Measurements from ENCODE around the gene JPH3. TPM values are rescaled to one million over a fixed set of nuclear protein-coding genes. Genes with fewer than 3 reads are reported as not detected.

The JPH3 gene
- total RNA-seq, 1 experiment from 2014 or later = 1.4 TPM

DNA sequence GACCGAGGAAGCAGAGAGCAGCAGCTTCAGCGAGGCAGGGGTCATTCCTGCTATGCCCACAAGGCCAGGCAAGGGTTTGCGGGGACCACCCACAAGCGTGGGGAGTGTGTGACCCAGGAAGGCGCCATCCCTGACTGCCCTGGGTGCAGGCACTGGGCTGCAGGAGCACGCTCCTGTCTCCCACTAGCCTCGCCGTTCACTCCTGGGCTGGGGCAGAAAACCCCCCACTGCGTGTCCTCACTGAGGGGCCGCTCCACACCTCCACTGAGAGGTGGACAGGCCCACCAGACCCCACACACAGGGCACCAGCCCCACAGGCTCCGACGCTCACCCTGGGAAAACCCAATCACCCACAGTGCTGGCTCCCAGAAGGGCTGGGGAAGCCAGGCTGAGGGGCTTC lies 107.4 kb downstream of the JPH3 start:
- Histone ChIP-seq H3K9me3 (ENCODE audit: low read depth, low read length, poor library complexity, severe bottlenecking) (no peaks in the 10 kb centered on the region), H3K36me3 (ENCODE audit: insufficient read depth, low read length, poor library complexity, severe bottlenecking) (peaks cover 12% of the 10 kb centered on the region), H3K4me3 (ENCODE audit: low read depth, low read length, poor library complexity, severe bottlenecking) (no peak overlapping the region), H3K4me1 (ENCODE audit: insufficient read depth, low read length, poor library complexity, severe bottlenecking) (no peaks in the 10 kb centered on the region), H3K27me3 (replicated peaks; ENCODE audit: insufficient read depth, low read depth, low read length, poor library complexity) (no peaks in the 10 kb centered on the region), H3K27ac (ENCODE audit: low read depth, low read length, poor library complexity, severe bottlenecking) (no peak overlapping the region)
- DNase-seq (ENCODE audit: low spot score) = no peak
- BruUV-seq (replicated peaks) = no TSS peak
- ChIA-PET CTCF (no interaction called here), POLR2A (ENCODE audit: low non-redundant PET) (no interaction called here)
- intact Hi-C loops (cut with micrococcal nuclease; ENCODE audit: unreplicated experiment) = no loop called here
- TF ChIP-seq EZH2 (IDR thresholded peaks at IDR 0.05; ENCODE audit: borderline replicate concordance, low read depth, low read length, poor library complexity, severe bottlenecking) = no peak

DNA sequence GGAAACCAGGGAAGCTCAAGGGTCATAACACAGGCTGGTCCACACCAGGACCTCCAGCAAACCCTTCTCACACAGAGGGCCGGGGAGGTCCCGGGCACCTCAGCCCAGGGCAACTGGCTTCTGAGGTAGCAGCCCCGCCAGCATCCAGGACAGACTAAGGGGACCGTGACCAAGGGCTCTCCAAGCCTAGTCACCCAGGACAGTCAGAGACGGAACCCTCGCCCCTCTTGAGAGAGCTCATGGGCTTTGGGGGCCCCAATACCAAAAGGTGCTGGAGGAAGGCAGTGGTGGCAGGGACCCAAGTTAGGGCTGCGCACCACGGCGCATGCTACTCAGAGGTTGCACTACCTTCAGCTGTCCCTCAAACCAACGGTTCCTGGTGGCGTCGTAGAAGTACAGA lies 108.6 kb downstream of the JPH3 start:
- no peaks in the 10 kb centered on the region for H3K27me3 ChIP-seq (replicated peaks; ENCODE audit: insufficient read depth, low read depth, low read length, poor library complexity)
- H3K9me3 ChIP-seq (ENCODE audit: low read depth, low read length, poor library complexity, severe bottlenecking) = no peaks in the 10 kb centered on the region
- no peak overlapping the region for H3K27ac ChIP-seq (ENCODE audit: low read depth, low read length, poor library complexity, severe bottlenecking)
- DNase-seq (ENCODE audit: low spot score) = no peak
- peaks cover 12% of the 10 kb centered on the region for H3K36me3 ChIP-seq (ENCODE audit: insufficient read depth, low read length, poor library complexity, severe bottlenecking)
- no TSS peak for BruUV-seq (replicated peaks)
- no peak for TF ChIP-seq EZH2 (IDR thresholded peaks at IDR 0.05; ENCODE audit: borderline replicate concordance, low read depth, low read length, poor library complexity, severe bottlenecking)
- TF ChIP-seq, protein P1, sequence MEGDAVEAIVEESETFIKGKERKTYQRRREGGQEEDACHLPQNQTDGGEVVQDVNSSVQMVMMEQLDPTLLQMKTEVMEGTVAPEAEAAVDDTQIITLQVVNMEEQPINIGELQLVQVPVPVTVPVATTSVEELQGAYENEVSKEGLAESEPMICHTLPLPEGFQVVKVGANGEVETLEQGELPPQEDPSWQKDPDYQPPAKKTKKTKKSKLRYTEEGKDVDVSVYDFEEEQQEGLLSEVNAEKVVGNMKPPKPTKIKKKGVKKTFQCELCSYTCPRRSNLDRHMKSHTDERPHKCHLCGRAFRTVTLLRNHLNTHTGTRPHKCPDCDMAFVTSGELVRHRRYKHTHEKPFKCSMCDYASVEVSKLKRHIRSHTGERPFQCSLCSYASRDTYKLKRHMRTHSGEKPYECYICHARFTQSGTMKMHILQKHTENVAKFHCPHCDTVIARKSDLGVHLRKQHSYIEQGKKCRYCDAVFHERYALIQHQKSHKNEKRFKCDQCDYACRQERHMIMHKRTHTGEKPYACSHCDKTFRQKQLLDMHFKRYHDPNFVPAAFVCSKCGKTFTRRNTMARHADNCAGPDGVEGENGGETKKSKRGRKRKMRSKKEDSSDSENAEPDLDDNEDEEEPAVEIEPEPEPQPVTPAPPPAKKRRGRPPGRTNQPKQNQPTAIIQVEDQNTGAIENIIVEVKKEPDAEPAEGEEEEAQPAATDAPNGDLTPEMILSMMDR (conservative IDR thresholded peaks at IDR 0.05; ENCODE audit: low read depth, low read length) = no peak
- POLR2A ChIA-PET (ENCODE audit: low non-redundant PET) = no interaction called here
- no peaks in the 10 kb centered on the region for H3K4me1 ChIP-seq (ENCODE audit: insufficient read depth, low read length, poor library complexity, severe bottlenecking)
- no peak overlapping the region for H3K4me3 ChIP-seq (ENCODE audit: low read depth, low read length, poor library complexity, severe bottlenecking)
- intact Hi-C loops (cut with micrococcal nuclease; ENCODE audit: unreplicated experiment) = no loop called here
- CTCF ChIA-PET = no interaction called here

DNA sequence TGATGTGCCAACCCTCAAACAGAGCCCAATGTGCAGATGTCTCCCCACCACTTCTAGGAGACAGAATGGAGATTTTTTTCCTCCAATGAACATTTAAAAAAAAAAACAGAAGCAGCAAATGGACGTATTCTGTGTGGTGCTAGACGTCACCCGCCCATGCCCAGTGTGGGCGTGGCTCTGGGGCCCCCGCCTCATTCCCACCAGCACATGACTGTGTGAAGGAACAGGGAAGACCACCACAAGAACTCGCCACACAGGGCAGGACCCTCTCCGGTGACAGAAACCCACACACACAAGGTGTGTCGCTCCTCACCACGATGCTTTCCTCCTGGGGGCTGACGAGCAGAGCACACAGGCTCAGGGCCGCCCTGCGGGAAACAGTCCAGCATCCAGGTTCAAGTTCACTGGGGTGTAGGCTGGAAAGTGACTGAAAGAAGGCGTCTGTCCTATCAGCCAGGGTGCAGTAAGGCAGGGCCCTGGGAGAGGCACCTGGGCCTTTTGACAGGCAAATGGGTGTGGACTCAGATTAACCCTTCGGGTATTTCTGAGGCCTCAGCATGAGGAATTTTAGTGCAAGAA lies 110.0 kb downstream of the JPH3 start:
- intact Hi-C loops (cut with micrococcal nuclease; ENCODE audit: unreplicated experiment) = no loop called here
- POLR2A ChIA-PET (ENCODE audit: low non-redundant PET) = no interaction called here

More for the DNA sequence above, 110.0 kb downstream of the JPH3 start:
- Histone ChIP-seq H3K9me3 (ENCODE audit: low read depth, low read length, poor library complexity, severe bottlenecking) (no peaks in the 10 kb centered on the region), H3K27me3 (replicated peaks; ENCODE audit: insufficient read depth, low read depth, low read length, poor library complexity) (no peaks in the 10 kb centered on the region), H3K36me3 (ENCODE audit: insufficient read depth, low read length, poor library complexity, severe bottlenecking) (peaks cover 12% of the 10 kb centered on the region), H3K27ac (ENCODE audit: low read depth, low read length, poor library complexity, severe bottlenecking) (no peak overlapping the region), H3K4me3 (ENCODE audit: low read depth, low read length, poor library complexity, severe bottlenecking) (no peak overlapping the region), H3K4me1 (ENCODE audit: insufficient read depth, low read length, poor library complexity, severe bottlenecking) (no peaks in the 10 kb centered on the region)
- no peak for TF ChIP-seq EZH2 (IDR thresholded peaks at IDR 0.05; ENCODE audit: borderline replicate concordance, low read depth, low read length, poor library complexity, severe bottlenecking)
- TF ChIP-seq, protein P1 (conservative IDR thresholded peaks at IDR 0.05; ENCODE audit: low read depth, low read length) = no peak
- BruUV-seq (replicated peaks) = no TSS peak
- DNase-seq (ENCODE audit: low spot score) = no peak
- CTCF ChIA-PET = no interaction called here

Measured in A673 (cell line).